Mesodermal cell (in vitro differentiated cells): ENCODE measurements around the gene RAMP3.

Experiments
- H3K27ac ChIP-seq: 2 replicates; pipeline ENCODE4 v1.7.0; 2013; ENCODE audit warnings: mild to moderate bottlenecking, low read depth, low read length, moderate library complexity; ENCODE audit not compliant: severe bottlenecking
- H3K36me3 ChIP-seq: 2 replicates; pipeline ENCODE4 v1.7.1; 2013; ENCODE audit warnings: mild to moderate bottlenecking, low read length, moderate library complexity; ENCODE audit not compliant: control insufficient read depth, insufficient read depth
- H3K4me1 ChIP-seq: one replicate; pipeline ENCODE4 v1.7.1; 2013; ENCODE audit warnings: mild to moderate bottlenecking, low read length; ENCODE audit not compliant: insufficient read depth, control insufficient read depth, poor library complexity, severe bottlenecking
- H3K4me3 ChIP-seq: 2 replicates; pipeline ENCODE4 v1.7.0; 2013; ENCODE audit warnings: low read length, control low read depth, mild to moderate bottlenecking; ENCODE audit not compliant: insufficient read depth, poor library complexity, severe bottlenecking; ENCODE audit errors: extremely low read depth
- H3K9me3 ChIP-seq: 2 replicates; pipeline ENCODE4 v1.7.1; 2013; ENCODE audit warnings: mild to moderate bottlenecking, low read length, moderate library complexity; ENCODE audit not compliant: control insufficient read depth
- WGBS, 2 experiments: methylation state at CpG; one replicate each; pipeline ENCODE4 v1.1.5; 2013; ENCODE audit warnings: missing lambda C conversion rate in 2 of 2; ENCODE audit not compliant: insufficient coverage in 2 of 2; 5-methylcytosine and 5-hydroxymethylcytosine counted together

RAMP3 gene

GRCh38 chr7:45224832-45225231 is 67.2 kb downstream of the RAMP3 start:
- no peaks in the 10 kb centered on the region for H3K36me3 ChIP-seq
- H3K9me3 ChIP-seq = no peaks in the 10 kb centered on the region
- H3K4me1 ChIP-seq = no peaks in the 10 kb centered on the region
- no peak overlapping the region for H3K27ac ChIP-seq
- no peak overlapping the region for H3K4me3 ChIP-seq
- WGBS, 2 experiments = 42 to 48% methylated on average over 3 of the region's 3 CpGs

GRCh38 chr7:45225311-45225947 is 67.8 kb downstream of the RAMP3 start:
- H3K4me3 ChIP-seq = no peak overlapping the region
- H3K27ac ChIP-seq = no peak overlapping the region
- no peaks in the 10 kb centered on the region for H3K4me1 ChIP-seq
- H3K36me3 ChIP-seq = no peaks in the 10 kb centered on the region
- H3K9me3 ChIP-seq = no peaks in the 10 kb centered on the region
- 73 to 81% methylated on average over 8 of the region's 9 CpGs for WGBS, 2 experiments

- H3K27ac ChIP-seq = no peak overlapping the region
- H3K9me3 ChIP-seq = no peaks in the 10 kb centered on the region
- no peaks in the 10 kb centered on the region for H3K36me3 ChIP-seq
- no peak overlapping the region for H3K4me3 ChIP-seq
- no peaks in the 10 kb centered on the region for H3K4me1 ChIP-seq
- WGBS, 2 experiments = 45 to 93% methylated on average over 2 of the region's 2 CpGs
Observed at GRCh38 chr7:45225948-45226335, 68.4 kb downstream of the RAMP3 start.

GRCh38 chr7:45229156-45229920 is 71.7 kb downstream of the RAMP3 start:
- Histone ChIP-seq H3K27ac (no peak overlapping the region), H3K9me3 (no peaks in the 10 kb centered on the region), H3K36me3 (no peaks in the 10 kb centered on the region), H3K4me3 (no peak overlapping the region), H3K4me1 (no peaks in the 10 kb centered on the region)
- WGBS, 2 experiments = 74 to 83% methylated on average over 4 of the region's 8 CpGs

GRCh38 chr7:45230083-45230482 is 72.5 kb downstream of the RAMP3 start:
- H3K36me3 ChIP-seq = no peaks in the 10 kb centered on the region
- WGBS, 2 experiments = 60% methylated on average over 2 of the region's 6 CpGs; no CpG with 5 or more reads in 1 of the 2 experiments
- H3K27ac ChIP-seq = no peak overlapping the region
- H3K9me3 ChIP-seq = no peaks in the 10 kb centered on the region
- no peaks in the 10 kb centered on the region for H3K4me1 ChIP-seq
- no peak overlapping the region for H3K4me3 ChIP-seq

GRCh38 chr7:45230611-45231165 is 73.1 kb downstream of the RAMP3 start:
- H3K36me3 ChIP-seq = no peaks in the 10 kb centered on the region
- H3K4me3 ChIP-seq = no peak overlapping the region
- H3K4me1 ChIP-seq = no peaks in the 10 kb centered on the region
- H3K27ac ChIP-seq = no peak overlapping the region
- no peaks in the 10 kb centered on the region for H3K9me3 ChIP-seq
- 58 to 85% methylated on average over 2 to 3 of the region's 4 CpGs for WGBS, 2 experiments

GRCh38 chr7:45233249-45233775 is 75.7 kb downstream of the RAMP3 start:
- Histone ChIP-seq H3K27ac (no peak overlapping the region), H3K36me3 (no peaks in the 10 kb centered on the region), H3K9me3 (no peaks in the 10 kb centered on the region), H3K4me3 (no peak overlapping the region), H3K4me1 (no peaks in the 10 kb centered on the region)
- 60 to 100% methylated on average over 1 of the region's 1 CpG for WGBS, 2 experiments
